ENCODE results near the gene EDNRA.
A peak's percentile ranks its signal among the peaks of the same experiment; 100 is the strongest.

EDNRA gene

DNA sequence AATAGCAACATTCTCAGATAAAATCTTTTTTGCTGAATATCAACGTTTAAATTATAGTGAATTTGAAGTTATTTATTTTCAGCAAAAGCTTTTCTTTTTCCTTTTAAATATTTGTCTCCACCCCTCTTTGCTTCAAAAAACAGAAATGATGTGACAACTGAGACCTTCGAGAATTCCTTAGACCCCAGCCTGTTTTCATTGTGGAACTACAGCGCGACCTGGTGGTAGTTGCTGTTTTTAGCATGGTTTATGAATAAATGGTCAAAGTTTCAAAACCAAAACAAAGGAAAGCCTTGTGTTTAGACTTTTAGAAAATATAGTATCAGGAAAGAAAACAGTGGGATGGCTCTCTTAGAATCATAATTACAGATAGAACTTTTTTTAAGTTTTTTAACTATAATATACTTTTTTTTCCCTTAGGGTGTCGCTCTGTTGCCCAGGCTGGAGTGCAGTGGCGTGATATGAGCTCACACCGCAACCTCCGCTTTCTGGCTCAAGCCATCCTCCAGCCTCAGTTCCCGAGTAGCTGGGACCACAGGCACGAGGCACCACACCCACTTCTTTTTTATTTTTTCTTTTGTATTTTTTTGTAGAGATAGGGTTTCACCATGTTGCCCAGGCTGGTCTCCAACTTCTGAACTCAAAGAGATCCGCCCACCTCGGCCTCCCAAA, 109.5 kb downstream of the EDNRA start:
- peak; percentile 87 for DNase-seq (ENCODE audit: low read depth)
- TF ChIP-seq, protein P1, sequence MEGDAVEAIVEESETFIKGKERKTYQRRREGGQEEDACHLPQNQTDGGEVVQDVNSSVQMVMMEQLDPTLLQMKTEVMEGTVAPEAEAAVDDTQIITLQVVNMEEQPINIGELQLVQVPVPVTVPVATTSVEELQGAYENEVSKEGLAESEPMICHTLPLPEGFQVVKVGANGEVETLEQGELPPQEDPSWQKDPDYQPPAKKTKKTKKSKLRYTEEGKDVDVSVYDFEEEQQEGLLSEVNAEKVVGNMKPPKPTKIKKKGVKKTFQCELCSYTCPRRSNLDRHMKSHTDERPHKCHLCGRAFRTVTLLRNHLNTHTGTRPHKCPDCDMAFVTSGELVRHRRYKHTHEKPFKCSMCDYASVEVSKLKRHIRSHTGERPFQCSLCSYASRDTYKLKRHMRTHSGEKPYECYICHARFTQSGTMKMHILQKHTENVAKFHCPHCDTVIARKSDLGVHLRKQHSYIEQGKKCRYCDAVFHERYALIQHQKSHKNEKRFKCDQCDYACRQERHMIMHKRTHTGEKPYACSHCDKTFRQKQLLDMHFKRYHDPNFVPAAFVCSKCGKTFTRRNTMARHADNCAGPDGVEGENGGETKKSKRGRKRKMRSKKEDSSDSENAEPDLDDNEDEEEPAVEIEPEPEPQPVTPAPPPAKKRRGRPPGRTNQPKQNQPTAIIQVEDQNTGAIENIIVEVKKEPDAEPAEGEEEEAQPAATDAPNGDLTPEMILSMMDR (IDR thresholded peaks at IDR 0.05; ENCODE audit: low read length, missing control alignments), result peak; percentile 76
- H3K4me3 ChIP-seq (replicated peaks; ENCODE audit: low read depth, low read length), result no peak overlapping the region

DNA sequence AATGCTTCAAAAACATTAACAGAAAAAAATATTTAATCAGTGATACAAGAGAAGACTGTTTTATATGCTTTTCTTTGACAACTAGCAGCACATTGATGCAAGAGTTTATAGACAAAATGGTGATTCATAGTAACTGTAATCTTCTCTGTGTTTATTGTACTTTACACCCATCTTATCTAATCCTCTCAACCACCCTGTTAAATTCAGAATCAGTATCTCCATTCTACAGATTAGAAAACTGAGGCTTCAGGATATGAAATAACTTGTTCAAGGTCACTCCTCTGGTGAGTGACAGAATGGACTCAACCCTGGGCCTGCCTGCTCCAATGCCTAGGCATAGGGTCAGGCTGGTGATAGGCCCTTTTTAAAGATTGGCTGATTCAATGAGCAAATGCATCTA, 110.2 kb downstream of the EDNRA start:
- TF ChIP-seq, protein P1 (IDR thresholded peaks at IDR 0.05; ENCODE audit: low read length, missing control alignments), result no peak
- no peak overlapping the region for H3K4me3 ChIP-seq (replicated peaks; ENCODE audit: low read depth, low read length)
- no peak for DNase-seq (ENCODE audit: low read depth)

DNA sequence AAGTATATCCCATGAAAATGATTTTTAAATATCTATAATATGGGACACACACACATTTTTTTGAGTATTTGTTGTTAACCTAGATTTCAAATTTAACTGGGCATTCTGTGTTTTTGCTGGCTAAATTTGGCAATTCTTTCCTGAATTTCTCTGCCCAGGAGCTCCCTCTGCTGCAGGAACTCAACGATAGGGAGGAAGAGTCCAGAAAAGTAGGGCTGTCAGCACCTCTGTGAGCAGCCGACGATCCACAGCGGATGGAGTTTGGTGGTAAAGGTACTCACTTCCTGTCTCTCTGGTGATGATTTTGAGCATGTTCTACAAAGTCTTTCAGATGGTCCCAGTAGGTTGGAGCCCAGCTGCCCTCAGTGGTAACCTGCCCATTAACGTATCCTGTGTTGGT, 113.2 kb downstream of the EDNRA start:
- H3K4me3 ChIP-seq (replicated peaks; ENCODE audit: low read depth, low read length), result no peak overlapping the region
- TF ChIP-seq, protein P1 (IDR thresholded peaks at IDR 0.05; ENCODE audit: low read length, missing control alignments), result peak; percentile 38
- DNase-seq (ENCODE audit: low read depth), result no peak
